H1 (cell line): ENCODE results near the gene SHROOM2. TPM values are rescaled to one million over a fixed set of nuclear protein-coding genes. Genes with fewer than 3 reads are reported as not detected.

ENCODE experiments used
- CTCF ChIA-PET: fragments of 300-600 bp; sonication (Branson Sonifier 250); formaldehyde crosslinking; loops from one replicate; lab custom pipeline; 2021; ENCODE audit not compliant: partially characterized antibody; lab: Charles Lee
- POLR2A ChIA-PET: fragments of 300-600 bp; sonication (Branson Sonifier 250); formaldehyde crosslinking; loops from one replicate; lab custom pipeline; 2021; ENCODE audit warnings: inconsistent platforms; ENCODE audit not compliant: partially characterized antibody; lab: Charles Lee
- DNase-seq, 2 experiments: peaks; one replicate each; pipeline versions ENCODE4 v3.0.0 to v3.0.0-alpha.2; 2010 to 2022; ENCODE audit warnings: low spot score in 2 of 2, low read depth in 1 of 2, mixed read lengths in 1 of 2
- FAIRE-seq: peaks from 2 replicates; lab custom pipeline; 2011; peaks lifted over from hg19 to GRCh38; lab: Jason Lieb, UNC
- H2AFZ ChIP-seq: 2 replicates; pipeline ENCODE4 v1.8.1; 2012; ENCODE audit warnings: low read length, inconsistent platforms
- H2AK5ac ChIP-seq: 2 replicates; pipeline ENCODE4 v1.6.1; 2013; ENCODE audit warnings: low read depth, low read length
- H2BK120ac ChIP-seq: replicated peaks from 2 replicates; pipeline ENCODE3; 2013; ENCODE audit warnings: low read depth, low read length, inconsistent platforms
- H2BK12ac ChIP-seq: 2 replicates; pipeline ENCODE4 v1.6.1; 2013; ENCODE audit warnings: low read depth, low read length
- H2BK15ac ChIP-seq: 2 replicates; pipeline ENCODE4 v1.6.1; 2013; ENCODE audit warnings: low read length
- H2BK20ac ChIP-seq: 2 replicates; pipeline ENCODE4 v1.6.1; 2013; ENCODE audit warnings: low read length
- H2BK5ac ChIP-seq: 2 replicates; pipeline ENCODE4 v1.6.1; 2013; ENCODE audit warnings: low read depth, low read length
- H3K14ac ChIP-seq: 2 replicates; pipeline ENCODE4 v1.6.1; 2013; ENCODE audit warnings: inconsistent platforms; ENCODE audit not compliant: insufficient read length
- H3K18ac ChIP-seq: 2 replicates; pipeline ENCODE4 v1.6.1; 2013; ENCODE audit warnings: low read length; ENCODE audit errors: extremely low read depth
- H3K23ac ChIP-seq: 2 replicates; pipeline ENCODE4 v1.6.1; 2013; ENCODE audit warnings: inconsistent platforms; ENCODE audit not compliant: insufficient read length
- H3K23me2 ChIP-seq: 2 replicates; pipeline ENCODE4 v1.6.1; 2013; ENCODE audit warnings: low read depth, low read length
- H3K27ac ChIP-seq: 2 replicates; pipeline ENCODE4 v1.6.1; 2011; ENCODE audit warnings: low read depth, low read length, inconsistent platforms
- H3K27me3 ChIP-seq, 4 experiments: replicated peaks in 1 of 4; 1 replicate in 1 of 4; 2 replicates in 3 of 4; pipeline versions ENCODE4 v1.6.1 to v1.8.1; 2011 to 2013; ENCODE audit warnings: low read length in 3 of 4, mild to moderate bottlenecking in 3 of 4, inconsistent platforms in 2 of 4, mixed read lengths in 2 of 4, moderate library complexity in 1 of 4; ENCODE audit not compliant: control insufficient read depth in 3 of 4, insufficient read depth in 3 of 4; ENCODE audit errors: extremely low read depth in 1 of 4
- H3K36me3 ChIP-seq, 4 experiments: 2 replicates each; pipeline versions ENCODE4 v1.6.1 to v1.8.1; 2011 to 2013; ENCODE audit warnings: mild to moderate bottlenecking in 4 of 4, low read length in 3 of 4, moderate library complexity in 2 of 4, control low read depth in 1 of 4, inconsistent platforms in 1 of 4; ENCODE audit not compliant: insufficient read depth in 4 of 4, control insufficient read depth in 2 of 4
- H3K4ac ChIP-seq: replicated peaks from 2 replicates; pipeline ENCODE3; 2013; ENCODE audit warnings: low read length, low read depth, mixed read lengths, inconsistent platforms; ENCODE audit not compliant: insufficient read length
- H3K4me1 ChIP-seq, 4 experiments: replicated peaks in 1 of 4; 1 replicate in 1 of 4; 2 replicates in 3 of 4; pipeline versions ENCODE4 v1.6.1 to v1.8.1; 2011 to 2013; ENCODE audit warnings: low read length in 3 of 4, inconsistent platforms in 2 of 4, mixed read lengths in 1 of 4; ENCODE audit not compliant: insufficient read depth in 4 of 4, control insufficient read depth in 3 of 4
- H3K4me2 ChIP-seq, 2 experiments: 2 replicates each; pipeline versions ENCODE4 v1.6.1 to v1.8.1; 2011 to 2013; ENCODE audit warnings: low read depth in 2 of 2, low read length in 2 of 2, control low read depth in 1 of 2, inconsistent platforms in 1 of 2, mild to moderate bottlenecking in 1 of 2; ENCODE audit not compliant: insufficient read depth in 1 of 2
- H3K4me3 ChIP-seq, 4 experiments: fragments of 200-600, 300-600 bp in 1 of 4; sonication (generic), shearing (Covaris generic), sonication (Bioruptor Twin) in 1 of 4; 2 replicates each; pipeline versions ENCODE4 v1.5.1 to v1.8.1; 2011 to 2016; ENCODE audit warnings: low read length in 4 of 4, low read depth in 3 of 4, control low read depth in 2 of 4, inconsistent platforms in 2 of 4, mild to moderate bottlenecking in 2 of 4, mixed read lengths in 1 of 4, moderate library complexity in 1 of 4; ENCODE audit not compliant: insufficient read depth in 2 of 4; ENCODE audit errors: extremely low read depth in 1 of 4
- H3K56ac ChIP-seq: replicated peaks from 2 replicates; pipeline ENCODE3; 2013; ENCODE audit warnings: low read depth, mild to moderate bottlenecking, mixed read lengths, low read length, inconsistent platforms; ENCODE audit not compliant: insufficient read length
- H3K79me1 ChIP-seq: 2 replicates; pipeline ENCODE4 v1.6.1; 2013; ENCODE audit warnings: low read depth, low read length, control low read depth
- H3K79me2 ChIP-seq, 2 experiments: 2 replicates each; pipeline versions ENCODE4 v1.6.1 to v1.8.1; 2012 to 2013; ENCODE audit warnings: low read length in 2 of 2, mild to moderate bottlenecking in 2 of 2, inconsistent platforms in 1 of 2; ENCODE audit not compliant: insufficient read depth in 2 of 2, control insufficient read depth in 1 of 2
- H3K9ac ChIP-seq, 4 experiments: replicated peaks in 1 of 4; 1 replicate in 1 of 4; 2 replicates in 3 of 4; pipeline versions ENCODE4 v1.6.1 to v1.8.1; 2011 to 2013; ENCODE audit warnings: low read depth in 3 of 4, low read length in 3 of 4, control low read depth in 2 of 4, mild to moderate bottlenecking in 2 of 4, moderate library complexity in 2 of 4, inconsistent platforms in 1 of 4; ENCODE audit errors: extremely low read depth in 1 of 4
- H3K9me3 ChIP-seq, 2 experiments: 2 replicates each; pipeline versions ENCODE4 v1.6.1 to v1.8.1; 2012 to 2013; ENCODE audit warnings: mild to moderate bottlenecking in 2 of 2, moderate library complexity in 2 of 2, control low read depth in 1 of 2, inconsistent platforms in 1 of 2, low read depth in 1 of 2, low read length in 1 of 2, mixed read lengths in 1 of 2; ENCODE audit not compliant: insufficient read depth in 2 of 2
- H4K20me1 ChIP-seq, 2 experiments: replicated peaks in 1 of 2; 2 replicates each; pipeline versions ENCODE3 to v1.8.1; 2011 to 2013; ENCODE audit warnings: inconsistent platforms in 2 of 2, low read length in 2 of 2, mild to moderate bottlenecking in 1 of 2; ENCODE audit not compliant: insufficient read depth in 2 of 2, control insufficient read depth in 1 of 2
- H4K5ac ChIP-seq: 2 replicates; pipeline ENCODE4 v1.6.1; 2013; ENCODE audit warnings: low read length, low read depth, mixed read lengths, inconsistent platforms; ENCODE audit not compliant: insufficient read length
- H4K8ac ChIP-seq: 2 replicates; pipeline ENCODE4 v1.8.0; 2013; ENCODE audit warnings: mild to moderate bottlenecking, moderate library complexity, low read length, inconsistent platforms; ENCODE audit not compliant: insufficient read depth; ENCODE audit errors: extremely low read depth
- H4K91ac ChIP-seq: replicated peaks from 2 replicates; pipeline ENCODE3; 2013; ENCODE audit warnings: low read length, mixed read lengths, inconsistent platforms; ENCODE audit not compliant: insufficient read length
- CTBP2 ChIP-seq: IDR thresholded peaks from 2 replicates; pipeline ENCODE4 v1.7.0; 2011; ENCODE audit warnings: borderline replicate concordance, mild to moderate bottlenecking, moderate library complexity, mixed read lengths, low read length; ENCODE audit not compliant: insufficient read depth, insufficient read length
- EP300 ChIP-seq, 2 experiments: IDR thresholded peaks; 1 replicate in 1 of 2; 2 replicates in 1 of 2; pipeline ENCODE4 v1.6.1; 2011 to 2012; ENCODE audit warnings: low read depth in 2 of 2, low read length in 2 of 2, mild to moderate bottlenecking in 2 of 2, borderline replicate concordance in 1 of 2, inconsistent platforms in 1 of 2, moderate library complexity in 1 of 2
- GABPA ChIP-seq: IDR thresholded peaks from 2 replicates; pipeline ENCODE4 v1.6.1; 2011; ENCODE audit warnings: mild to moderate bottlenecking, low read length, moderate library complexity, borderline replicate concordance; ENCODE audit not compliant: insufficient read depth
- KDM5A ChIP-seq: fragments of 200-600 bp; IDR thresholded peaks from 2 replicates; pipeline ENCODE4 v1.7.1; 2012; ENCODE audit warnings: mild to moderate bottlenecking, low read length, inconsistent platforms, mixed read lengths
- SIN3A ChIP-seq, 2 experiments: IDR thresholded peaks in 1 of 2; conservative IDR thresholded peaks in 1 of 2; 2 replicates each; pipeline ENCODE4 v1.6.1; 2011 to 2012; ENCODE audit warnings: low read length in 2 of 2, improper control_type of control experiment in 1 of 2, low read depth in 1 of 2, mild to moderate bottlenecking in 1 of 2
- SP1 ChIP-seq: IDR thresholded peaks from 2 replicates; pipeline ENCODE4 v1.6.1; 2011; ENCODE audit warnings: low read depth, low read length
- SUZ12 ChIP-seq: fragments of 200-600 bp; sonication (generic); IDR thresholded peaks from 2 replicates; pipeline ENCODE4 v1.6.1; 2012; ENCODE audit warnings: mild to moderate bottlenecking, inconsistent platforms, low read length, moderate library complexity, mixed read lengths
- TCF12 ChIP-seq: IDR thresholded peaks from 2 replicates; pipeline ENCODE4 v1.6.1; 2011; ENCODE audit warnings: low read depth, mild to moderate bottlenecking, low read length
- TEAD4 ChIP-seq: IDR thresholded peaks from 2 replicates; pipeline ENCODE4 v1.6.1; 2012; ENCODE audit warnings: low read depth, low read length, inconsistent platforms, mixed read lengths
- WGBS, 2 experiments: shearing (Covaris generic) in 1 of 2; methylation state at CpG; one replicate each; pipeline versions ENCODE4 v1.1.6 to v1.1.7; 2013 to 2015; ENCODE audit warnings: low lambda C conversion rate in 2 of 2, mixed read lengths in 2 of 2, inconsistent platforms in 1 of 2, low coverage in 1 of 2, missing lambda C conversion rate in 1 of 2; ENCODE audit not compliant: insufficient replicate concordance in 2 of 2, insufficient coverage in 1 of 2, insufficient read length in 1 of 2; ENCODE audit errors: extremely low coverage in 1 of 2, missing lambda C conversion rate in 1 of 2; 5-methylcytosine and 5-hydroxymethylcytosine counted together
- polyA plus RNA-seq, 7 experiments: library from polyadenylated mRNA; depleted of rRNA in 3 of 7; stranded (reverse) in 5 of 7; unstranded in 2 of 7; fragments of >200 nt in 5 of 7; fragments of 200-250 nt in 2 of 7; gene quantifications; 1 replicate in 5 of 7; 2 replicates in 1 of 7; 4 replicates in 1 of 7; pipeline versions ENCODE4 v1.2.1 to v1.2.3, GENCODE V29; 2011 to 2013; ENCODE audit warnings: missing spikeins in 2 of 7, mixed read lengths in 2 of 7
- total RNA-seq: library from RNA; stranded (reverse); fragmentation: NEBNext Ultra II Directional; extraction: Animal tissue kit (Norgen Biotek cat#: 25700); gene quantifications from 2 replicates; pipeline ENCODE4 v1.2.1, GENCODE V29; 2021

SHROOM2 gene
- total and polyA plus RNA-seq, 2 of the 8 experiments (the other 6 are each of a cell fraction or from before 2014, with no cell fraction given): 3.4 to 14.2 TPM

DNA sequence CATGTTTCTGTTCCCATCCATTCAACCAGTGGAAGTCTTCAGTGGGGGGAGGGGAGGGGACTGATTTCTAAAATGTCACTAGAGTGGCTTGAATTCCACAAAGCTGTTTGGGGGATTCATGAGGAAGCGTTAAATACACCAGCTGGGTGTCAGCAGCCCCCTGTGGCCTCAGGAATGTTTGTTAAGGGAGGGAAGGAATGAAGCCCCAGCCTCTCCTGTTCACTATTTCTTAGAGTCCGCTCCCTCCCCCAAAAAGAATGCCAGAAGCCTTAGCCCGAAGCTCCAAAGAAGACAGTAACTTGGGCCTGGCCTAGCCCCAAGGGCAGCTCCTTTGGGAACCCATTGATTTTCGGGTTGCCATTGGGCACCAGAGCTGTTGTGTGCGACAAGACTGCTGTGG is 3.3 kb downstream of the SHROOM2 start:
- POLR2A ChIA-PET: interaction anchor here (1.4 kb wide), 1 partner anchor 35 kb away, joined by 5 read pairs; no protein-coding TSS in a partner anchor
- peak overlapping the region; percentile 32; the same call in 1 of the 2 replicates for H3K18ac ChIP-seq
- peak in 1 of 2 experiments; percentile 21 for DNase-seq

More for the DNA sequence above, 3.3 kb downstream of the SHROOM2 start:
- Histone ChIP-seq H2BK20ac (no peak overlapping the region), H3K27ac (peak overlapping the region; percentile 70; the same call in 1 of the 2 replicates), H3K79me2 (peaks cover 0 to 72% of the 10 kb centered on the region in 2 experiments; a peak in 2 of 4 replicates), H2BK120ac (no peak overlapping the region), H4K20me1 (peaks cover 0 to 3% of the 10 kb centered on the region in 2 experiments), H2BK5ac (0 out of 2 replicates have a peak overlapping the region, but pooled peaks have one; percentile 75), H3K4me3 (peak overlapping the region; percentile 23 to 84 (median 23); a peak in 6 of 8 replicates), H3K79me1 (no peaks in the 10 kb centered on the region; the same call in 1 of the 2 replicates), H4K5ac (no peak overlapping the region), H3K36me3 (no peaks in the 10 kb centered on the region), H3K23me2 (peaks cover 8% of the 10 kb centered on the region; the same call in 1 of the 2 replicates), H4K91ac (no peak overlapping the region), H2BK15ac (no peak overlapping the region), H3K4ac (no peak overlapping the region), H4K8ac (no peak overlapping the region), H3K56ac (peak overlapping the region; percentile 30), H2AK5ac (no peak overlapping the region), H3K9ac (no peak overlapping the region; a peak in 1 of 7 replicates), H3K14ac (no peak overlapping the region), H2AFZ (no peak overlapping the region), H3K23ac (no peak overlapping the region), H3K27me3 (no peaks in the 10 kb centered on the region), H2BK12ac (0 out of 2 replicates have a peak overlapping the region, but pooled peaks have one; percentile 68), H3K4me1 (peaks cover 6 to 16% (median 13%) of the 10 kb centered on the region in 4 experiments; a peak in 6 of 7 replicates), H3K4me2 (peak overlapping the region; percentile 66 to 92), H3K9me3 (no peaks in the 10 kb centered on the region)
- peak; percentile 50 for FAIRE-seq
- CTCF ChIA-PET: interaction anchor here (0.8 kb wide), 1 partner anchor 12 kb away, joined by 3 read pairs; no protein-coding TSS in a partner anchor
- TF ChIP-seq KDM5A: no peak
- peak; percentile 66 to 97; a peak in 3 of 4 replicates for TF ChIP-seq SIN3A (conservative IDR thresholded peaks at IDR 0.05 in 1 of 2, IDR thresholded peaks at IDR 0.05 in 1 of 2; ENCODE audit: low read depth in 1 of 2, low read length in 2 of 2)
- TF ChIP-seq TCF12: 0 out of 2 replicates have a peak, but pooled peaks have one; percentile 56
- no peak for TF ChIP-seq GABPA
- TF ChIP-seq SP1: peak; percentile 60; the same call in 1 of the 2 replicates
- peak; percentile 89 for TF ChIP-seq TEAD4
- TF ChIP-seq EP300 (IDR thresholded peaks at IDR 0.05; ENCODE audit: borderline replicate concordance in 1 of 2, low read depth in 2 of 2, low read length in 2 of 2): peak in 1 of 2 experiments; percentile 28; a peak in 1 of 3 replicates
- peak; percentile 50 for TF ChIP-seq CTBP2
- no peak for TF ChIP-seq SUZ12
- 0% methylated on average over 2 of the region's 5 CpGs; no CpG with 5 or more reads in 1 of the 2 experiments for WGBS, 2 experiments
